Endothelial cell of umbilical vein (primary cell): ENCODE data around the gene CYP2S1. TPM values are rescaled to one million over a fixed set of nuclear protein-coding genes. Genes with fewer than 3 reads are reported as not detected.
"Not testable (repeated sequence)": the region's sequence is repeated elsewhere in the genome, so short reads cannot be mapped to it uniquely, and the experiment has no call there.

ENCODE experiments used
- BruUV-seq: library from RNA; stranded (reverse); fragments of 400-500 nt; replicated peaks from 2 replicates; lab custom pipeline; 2021; lab: Mats Ljungman, UMichigan
- CTCF ChIA-PET: fragments of 300-600, 350-600 bp; sonication (Branson Sonifier 250); formaldehyde crosslinking; loops from one replicate; lab custom pipeline; 2021; ENCODE audit warnings: antibody characterized with exemption, inconsistent platforms; lab: Charles Lee
- POLR2A ChIA-PET: fragments of 300-600, 350-600 bp; sonication (Branson Sonifier 250); formaldehyde crosslinking; loops from one replicate; lab custom pipeline; 2021; ENCODE audit warnings: antibody characterized with exemption, inconsistent platforms; lab: Charles Lee
- DNase-seq: peaks from one replicate; pipeline ENCODE4 v3.0.0-alpha.2; 2011; ENCODE audit warnings: low read depth, low spot score
- FAIRE-seq: peaks from 2 replicates; lab custom pipeline; 2011; peaks lifted over from hg19 to GRCh38; lab: Jason Lieb, UNC
- H2AFZ ChIP-seq: 2 replicates; pipeline ENCODE4 v1.6.0; 2012; ENCODE audit warnings: low read depth, low read length, control low read depth, inconsistent platforms
- H3K27ac ChIP-seq: 2 replicates; pipeline ENCODE4 v1.5.1; 2011; ENCODE audit warnings: low read depth, mild to moderate bottlenecking, control low read depth, low read length, moderate library complexity; ENCODE audit not compliant: insufficient read depth
- H3K27me3 ChIP-seq, 2 experiments: 2 replicates each; pipeline versions ENCODE4 v1.6.0 to v1.6.1; 2011; ENCODE audit warnings: low read length in 2 of 2, mixed read lengths in 1 of 2; ENCODE audit not compliant: control insufficient read depth in 2 of 2, insufficient read depth in 2 of 2
- H3K36me3 ChIP-seq, 2 experiments: 2 replicates in 1 of 2; 3 replicates in 1 of 2; pipeline ENCODE4 v1.5.1; 2011; ENCODE audit warnings: low read length in 2 of 2, mild to moderate bottlenecking in 1 of 2, moderate library complexity in 1 of 2; ENCODE audit not compliant: control insufficient read depth in 2 of 2, insufficient read depth in 2 of 2; ENCODE audit errors: extremely low read depth in 1 of 2
- H3K4me1 ChIP-seq: 3 replicates; pipeline ENCODE4 v1.5.1; 2011; ENCODE audit warnings: mild to moderate bottlenecking, low read length; ENCODE audit not compliant: control insufficient read depth, insufficient read depth; ENCODE audit errors: extremely low read depth
- H3K4me2 ChIP-seq: 2 replicates; pipeline ENCODE4 v1.6.1; 2011; ENCODE audit warnings: low read length, control low read depth, mixed read lengths; ENCODE audit not compliant: insufficient read depth
- H3K4me3 ChIP-seq, 3 experiments: fragments of 200-600 bp in 1 of 3; sonication (generic), shearing (Covaris generic) in 1 of 3; replicated peaks in 1 of 3; 2 replicates each; pipeline ENCODE4 v1.5.1; 2011 to 2016; ENCODE audit warnings: control low read depth in 3 of 3, low read length in 3 of 3, mild to moderate bottlenecking in 2 of 3, inconsistent platforms in 1 of 3, low read depth in 1 of 3, moderate library complexity in 1 of 3; ENCODE audit not compliant: insufficient read depth in 1 of 3
- H3K79me2 ChIP-seq: 2 replicates; pipeline ENCODE4 v1.6.0; 2012; ENCODE audit warnings: low read length, inconsistent platforms; ENCODE audit not compliant: control insufficient read depth, insufficient read depth
- H3K9ac ChIP-seq: replicated peaks from 2 replicates; pipeline ENCODE3; 2011; ENCODE audit warnings: low read length, control low read depth; ENCODE audit not compliant: insufficient read depth; ENCODE audit errors: extremely low read depth
- H3K9me1 ChIP-seq: replicated peaks from 3 replicates; pipeline ENCODE4 v1.6.0; 2011; ENCODE audit warnings: mild to moderate bottlenecking, low read length; ENCODE audit not compliant: control insufficient read depth, insufficient read depth; ENCODE audit errors: extremely low read depth
- H3K9me3 ChIP-seq: replicated peaks from 2 replicates; pipeline ENCODE4 v1.5.1; 2012; ENCODE audit warnings: low read length, inconsistent platforms; ENCODE audit not compliant: control insufficient read depth, insufficient read depth
- H4K20me1 ChIP-seq: replicated peaks from 2 replicates; pipeline ENCODE3; 2011; ENCODE audit warnings: mild to moderate bottlenecking, low read length; ENCODE audit not compliant: control insufficient read depth, insufficient read depth; ENCODE audit errors: extremely low read depth
- CTCF ChIP-seq, 2 donors: IDR thresholded peaks; 1 replicate in 1 of 2; 2 replicates in 1 of 2; pipeline ENCODE4 v1.5.1; 2011; ENCODE audit warnings: low read length in 2 of 2, mild to moderate bottlenecking in 2 of 2, moderate library complexity in 2 of 2, control low read depth in 1 of 2, inconsistent platforms in 1 of 2, low read depth in 1 of 2; ENCODE audit not compliant: insufficient read depth in 1 of 2; ENCODE audit errors: extremely low read depth in 1 of 2
- FOS ChIP-seq: IDR thresholded peaks from 2 replicates; pipeline ENCODE4 v1.6.1; 2011; ENCODE audit warnings: mild to moderate bottlenecking, low read length, moderate library complexity, borderline replicate concordance; ENCODE audit not compliant: insufficient read depth
- dilution Hi-C: fragments of 300-500 bp; cut with MboI; formaldehyde crosslinking; loops from one replicate; pipeline ENCODE4 v1.15.0; 2019; ENCODE audit warnings: low sequenced_read_pairs; ENCODE audit not compliant: extremely low pct_ligation_motif_present
- intact Hi-C: fragments of 100-400 bp; cut with micrococcal nuclease; formaldehyde crosslinking; loops from one replicate; pipeline ENCODE4 v1.10.0; 2022
- polyA plus RNA-seq, 4 experiments: library from polyadenylated mRNA; depleted of rRNA in 3 of 4; stranded (reverse) in 3 of 4; unstranded in 1 of 4; fragments of >200 nt; gene quantifications; 2 replicates each; pipeline versions ENCODE4 v1.2.1 to v1.2.3, GENCODE V29; 2011 to 2012; ENCODE audit warnings: missing spikeins in 1 of 4
- total RNA-seq: library from RNA; stranded (reverse); gene quantifications from 2 replicates; pipeline ENCODE4 v1.2.3, GENCODE V29; 2021

Gene CYP2S1
- total and polyA plus RNA-seq, 2 donors (not counting 3 experiments of a cell fraction or from before 2014, with no cell fraction given): 0.98 to 4.5 TPM

GRCh38 chr19:41175801-41176777 is 16.9 kb upstream of the CYP2S1 start:
- dilution Hi-C loops: no loop called here
- Histone ChIP-seq H3K4me2 (no peak overlapping the region), H3K9ac (no peak overlapping the region), H2AFZ (peak overlapping the region; percentile 49), H3K79me2 (no peaks in the 10 kb centered on the region), H3K27ac (no peak overlapping the region), H4K20me1 (no peaks in the 10 kb centered on the region), H3K27me3 (no peaks in the 10 kb centered on the region), H3K4me3 (no peak overlapping the region), H3K4me1 (peaks cover 5% of the 10 kb centered on the region), H3K36me3 (no peaks in the 10 kb centered on the region), H3K9me3 (no peaks in the 10 kb centered on the region), H3K9me1 (no peaks in the 10 kb centered on the region)
- intact Hi-C loops: no loop called here
- POLR2A ChIA-PET: interaction anchor here (0.6 kb wide), 1 partner anchor 75 kb away, joined by 4 read pairs; no protein-coding TSS in a partner anchor
- peak; percentile 21 for FAIRE-seq
- CTCF ChIA-PET: interaction anchor here (1.4 kb wide), 1 partner anchor 16 kb away, joined by 3 read pairs; no protein-coding TSS in a partner anchor
- no TSS peak for BruUV-seq
- no peak for DNase-seq
- TF ChIP-seq CTCF (IDR thresholded peaks at IDR 0.05; ENCODE audit: extremely low read depth in 1 of 2, insufficient read depth in 1 of 2, low read depth in 1 of 2, low read length in 2 of 2) (no peak), FOS (peak; percentile 16)

DNA sequence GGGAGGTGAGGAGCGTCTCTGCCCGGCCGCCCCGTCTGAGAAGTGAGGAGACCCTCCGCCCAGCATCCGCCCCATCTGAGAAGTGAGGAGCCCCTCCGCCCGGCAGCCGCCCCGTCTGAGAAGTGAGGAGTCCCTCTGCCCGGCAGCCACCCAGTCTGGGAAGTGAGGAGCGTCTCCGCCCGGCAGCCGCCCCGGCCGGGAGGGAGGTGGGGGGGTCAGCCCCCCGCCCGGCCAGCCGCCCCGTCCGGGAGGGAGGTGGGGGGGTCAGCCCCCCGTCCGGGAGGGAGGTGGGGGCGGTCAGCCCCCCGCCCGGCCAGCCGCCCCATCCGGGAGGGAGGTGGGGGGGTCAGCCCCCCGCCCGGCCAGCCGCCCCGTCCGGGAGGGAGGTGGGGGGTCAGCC is 12.8 kb upstream of the CYP2S1 start:
- H3K4me2 ChIP-seq, POLR2A ChIA-PET, H3K9me1 ChIP-seq, intact Hi-C loops, CTCF ChIA-PET, H3K4me1 ChIP-seq, H4K20me1 ChIP-seq, H3K79me2 ChIP-seq, H3K9ac ChIP-seq, FAIRE-seq, BruUV-seq, H3K9me3 ChIP-seq, H3K36me3 ChIP-seq, H3K27ac ChIP-seq, H3K27me3 ChIP-seq, H3K4me3 ChIP-seq, DNase-seq, dilution Hi-C loops, H2AFZ ChIP-seq: not testable (repeated sequence)
